ENCODE data around the gene ZNF362.
A peak's percentile ranks its signal among the peaks of the same experiment; 100 is the strongest.

Gene ZNF362

GRCh38 chr1:33323663-33324477, 67.6 kb downstream of the ZNF362 start:
- DNase-seq: no peak

- DNase-seq: no peak
Measured at GRCh38 chr1:33324677-33325575, 68.6 kb downstream of the ZNF362 start.

- DNase-seq: no peak
Measured at GRCh38 chr1:33326785-33327184, 70.5 kb downstream of the ZNF362 start.

DNA sequence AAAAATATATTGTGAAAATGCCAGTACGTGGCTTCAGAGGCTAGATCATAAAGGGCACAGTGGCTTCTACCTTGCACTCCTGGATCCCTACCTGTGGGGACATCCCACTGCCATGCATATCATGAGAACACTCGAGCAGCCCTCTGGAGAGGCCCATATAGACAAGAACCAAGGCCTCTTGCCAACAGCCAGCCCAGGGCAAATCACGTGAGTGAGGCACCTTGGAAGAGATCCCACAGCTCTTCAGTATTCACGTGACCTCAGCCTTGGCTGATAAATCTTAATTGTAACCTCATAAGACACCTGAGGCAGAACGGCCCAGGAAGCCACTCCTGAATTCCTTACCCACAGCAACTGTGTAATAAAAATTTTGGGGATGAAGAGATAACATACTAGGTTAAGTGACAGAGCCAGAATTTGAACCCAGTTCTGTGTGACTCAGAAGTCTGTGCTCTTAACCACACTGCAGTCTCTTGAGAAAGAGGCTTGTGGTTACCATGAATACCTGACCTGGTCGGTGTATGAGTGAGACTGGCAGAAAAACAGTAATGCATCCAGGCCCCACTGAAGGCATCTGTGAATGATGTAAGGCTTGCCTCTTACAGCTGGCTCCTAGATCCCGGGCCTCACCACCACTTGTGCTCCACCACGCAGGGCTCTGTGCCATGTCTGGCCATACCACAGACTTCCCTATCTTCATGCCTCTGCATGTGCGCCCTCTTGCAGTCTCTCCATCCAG, 71.5 kb downstream of the ZNF362 start:
- peak in 14 of 56 donors; percentile 12 to 57 (median 22) for DNase-seq

- no peak for DNase-seq
Measured at GRCh38 chr1:33328817-33329216, 72.5 kb downstream of the ZNF362 start.

DNA sequence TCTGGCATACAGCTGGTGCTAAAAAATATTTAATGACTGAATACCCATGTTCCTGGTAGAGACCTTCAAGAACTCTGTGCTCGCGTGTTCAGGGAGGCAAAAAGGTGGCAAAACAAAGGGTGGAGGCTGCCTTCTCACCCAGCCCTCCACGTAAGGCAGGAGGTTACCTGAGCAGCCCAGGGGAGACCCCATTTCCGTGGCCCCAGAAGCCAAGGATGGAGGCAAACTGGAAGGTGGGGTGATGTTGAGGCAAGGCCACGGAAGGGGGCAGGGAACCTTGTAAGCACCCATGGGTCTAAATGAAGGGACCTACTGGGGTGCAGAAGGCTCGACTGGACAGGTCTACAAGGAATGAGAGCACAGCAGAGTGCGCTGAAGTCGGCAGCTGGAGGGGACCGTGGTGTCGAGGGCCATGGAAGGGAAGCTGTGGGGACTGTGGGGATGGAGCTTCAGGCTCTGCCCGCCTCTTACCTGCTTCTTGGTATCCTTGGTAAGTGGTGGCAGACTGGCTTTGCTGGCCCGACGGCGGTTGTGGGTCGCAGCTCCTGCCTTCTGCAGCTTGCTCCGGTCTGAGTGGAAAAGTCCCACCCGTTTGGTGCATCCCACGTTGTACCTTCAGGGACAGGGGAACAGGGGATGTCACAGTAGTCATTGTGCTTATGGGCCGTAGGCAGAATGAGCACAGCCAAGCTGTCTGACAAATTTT, 73.5 kb downstream of the ZNF362 start:
- DNase-seq: no peak

GRCh38 chr1:33330361-33330890, 74.1 kb downstream of the ZNF362 start:
- no peak for DNase-seq

DNA sequence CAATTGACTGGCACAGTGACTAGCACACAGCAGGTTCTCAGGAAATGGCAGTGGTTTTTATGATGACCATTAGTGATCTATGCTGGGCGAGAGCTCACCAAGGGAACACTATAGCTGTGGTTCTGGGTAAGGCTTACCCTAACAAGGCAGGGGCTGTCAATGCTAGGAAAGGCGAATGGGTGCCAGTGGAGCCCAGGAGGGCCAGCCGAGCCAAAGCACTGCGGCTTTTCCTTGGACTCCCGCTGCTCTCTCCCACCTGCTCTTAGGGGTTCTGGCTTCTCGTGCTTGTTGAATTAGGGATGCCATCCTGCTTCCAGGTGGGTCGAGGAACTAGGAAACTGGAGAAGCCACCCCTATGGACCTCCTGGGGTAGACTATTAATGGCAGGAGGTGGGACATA, 74.6 kb downstream of the ZNF362 start:
- no peak for DNase-seq

DNA sequence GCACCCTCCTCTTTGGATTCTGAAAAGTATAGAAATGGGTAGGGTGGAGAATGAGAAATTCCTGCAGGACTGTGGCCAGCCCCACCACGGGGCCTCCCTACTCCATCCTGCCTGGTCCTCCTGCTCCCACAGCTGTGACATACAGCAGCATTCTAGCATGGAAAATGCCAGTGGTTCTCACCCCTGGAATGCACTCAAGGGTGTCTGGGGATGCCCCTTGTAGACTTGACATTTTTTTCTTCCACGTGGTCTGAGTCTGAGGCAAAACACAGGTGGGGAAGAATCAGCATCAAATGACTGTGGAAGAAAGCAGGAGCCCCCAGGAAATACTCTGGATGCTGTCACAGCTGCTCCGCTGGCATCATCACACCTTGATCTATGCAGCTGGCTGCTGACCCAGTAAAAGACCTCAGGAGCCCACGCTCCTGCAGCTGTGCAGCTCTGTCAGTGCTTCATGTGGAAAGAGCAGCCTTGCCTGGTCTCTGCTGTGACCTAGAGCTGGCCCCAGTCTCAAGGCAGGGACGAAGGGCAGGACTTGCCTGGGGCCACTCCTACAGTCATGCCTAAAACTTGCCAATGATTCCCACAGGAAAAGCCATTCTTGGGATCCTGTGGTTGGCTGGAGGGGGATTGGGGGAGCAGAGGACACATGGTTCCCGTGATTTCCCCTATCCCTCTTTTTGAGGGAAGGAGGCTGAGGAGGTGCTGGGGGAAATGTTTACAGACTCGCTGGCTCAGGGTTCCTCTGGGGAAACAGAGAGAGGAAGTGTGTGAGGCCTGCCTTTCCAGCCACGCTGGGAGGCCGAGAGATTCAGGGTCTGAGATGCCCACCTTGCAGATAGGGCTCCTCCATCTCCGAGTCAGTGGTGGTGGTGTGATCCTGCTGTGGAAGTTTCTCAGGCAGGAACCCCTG, 75.4 kb downstream of the ZNF362 start:
- no peak for DNase-seq

DNA sequence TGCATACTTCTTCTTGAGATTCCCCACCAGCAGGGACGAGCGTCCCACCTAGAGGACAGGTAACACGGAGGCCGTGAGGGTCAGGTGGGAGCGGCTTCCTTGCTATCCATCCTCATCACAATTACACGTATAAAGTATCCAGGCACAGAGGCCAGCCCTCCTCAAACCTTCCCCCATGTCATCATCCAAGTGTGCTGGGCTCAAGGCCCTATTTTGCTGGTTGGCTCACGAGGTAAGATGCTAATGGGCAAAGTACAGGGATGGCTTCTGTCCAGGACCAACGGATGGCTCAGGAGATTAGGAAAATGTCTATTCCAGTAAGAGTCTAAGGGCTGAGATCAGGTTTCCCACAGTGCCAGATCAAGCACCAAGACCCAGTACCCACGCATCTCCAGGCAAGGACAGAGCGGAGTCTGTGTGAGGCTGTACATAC, 76.1 kb downstream of the ZNF362 start:
- DNase-seq: no peak

- peak in 7 of 56 donors; percentile 9 to 43 (median 18) for DNase-seq
Measured at GRCh38 chr1:33332881-33333280, 76.6 kb downstream of the ZNF362 start.

DNA sequence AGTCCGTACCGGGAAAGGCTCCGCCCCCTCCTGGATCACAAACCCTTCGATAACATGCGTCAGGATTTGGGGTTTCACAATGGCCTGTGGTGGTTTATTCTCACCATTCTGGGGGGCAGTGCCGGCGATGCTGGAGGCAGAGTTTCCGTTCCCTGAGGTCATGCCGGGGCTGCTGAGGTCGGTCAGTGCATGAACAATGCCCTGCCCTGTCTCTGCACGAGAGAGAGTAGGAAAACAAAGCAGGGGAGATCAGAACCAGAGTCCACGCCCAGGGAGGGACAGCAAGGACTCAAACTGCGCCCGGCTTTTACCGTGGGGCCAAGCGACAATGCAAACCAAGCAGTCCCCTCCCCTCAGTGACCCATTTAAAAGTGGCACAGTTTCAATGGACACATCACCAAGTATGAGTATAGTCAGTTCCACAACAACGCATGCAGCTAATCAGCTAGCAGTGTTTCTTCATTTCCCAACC, 77.8 kb downstream of the ZNF362 start:
- DNase-seq: peak in 3 of 56 donors; percentile 16 to 27 (median 19)

GRCh38 chr1:33335020-33335419, 78.7 kb downstream of the ZNF362 start:
- peak in 2 of 56 donors; percentile 11 to 29 for DNase-seq

DNA sequence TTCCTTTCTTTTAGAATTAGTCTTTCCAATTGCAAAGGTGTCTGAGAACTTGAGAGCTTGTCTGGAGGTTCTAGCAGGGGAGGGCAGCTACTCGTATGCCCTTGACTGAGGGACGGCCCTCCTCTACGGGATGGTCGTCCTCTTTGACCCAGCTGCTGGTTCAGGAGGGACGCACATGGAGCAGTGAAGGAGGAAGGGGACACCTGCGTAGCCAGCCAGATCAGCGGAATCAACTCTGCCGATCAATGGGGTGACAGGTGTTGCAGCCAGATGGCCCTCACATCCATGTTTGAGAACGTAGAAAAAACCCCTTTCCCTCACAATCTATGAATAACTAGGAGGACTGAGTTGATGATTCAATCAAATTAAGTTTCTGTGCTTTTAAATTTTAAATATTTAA, 80.3 kb downstream of the ZNF362 start:
- DNase-seq: no peak

DNA sequence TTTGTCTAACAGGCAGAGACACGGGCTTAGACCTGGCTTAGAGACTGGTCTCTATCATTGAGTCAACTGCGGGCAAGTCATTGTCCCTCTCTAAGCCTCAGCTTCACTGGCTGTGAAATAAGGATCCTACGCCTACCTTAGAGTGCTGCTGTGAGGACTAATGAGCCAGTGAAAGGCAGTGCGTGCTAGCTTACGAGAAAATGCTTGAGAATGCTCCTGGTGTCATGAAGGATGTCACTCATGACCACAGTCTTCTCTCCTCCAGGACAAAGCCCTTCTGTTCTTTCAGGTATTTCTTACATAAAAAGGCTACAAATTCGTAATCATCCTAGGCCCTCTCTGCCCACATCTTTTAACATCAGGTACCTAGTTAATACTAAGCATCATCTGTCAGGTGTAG, 81.1 kb downstream of the ZNF362 start:
- DNase-seq: no peak

DNA sequence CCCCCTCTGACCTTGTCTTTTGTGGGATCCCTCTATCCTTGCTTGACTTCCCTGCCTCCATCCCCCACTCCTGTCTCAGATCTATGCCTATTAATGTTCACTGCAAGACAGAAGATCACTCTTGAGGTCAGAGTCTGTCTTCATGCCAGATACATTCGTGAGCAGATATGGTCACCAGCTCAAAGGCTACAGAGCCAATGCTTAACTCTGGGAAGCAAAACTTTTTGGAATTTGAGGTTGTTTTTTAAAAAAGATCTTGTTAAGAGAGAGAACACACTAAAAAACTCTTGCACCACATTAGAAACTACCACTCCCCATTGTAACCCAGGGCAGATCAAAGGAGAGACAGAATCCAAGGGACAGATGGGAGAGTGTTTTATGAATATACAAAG, 81.8 kb downstream of the ZNF362 start:
- DNase-seq: no peak

GRCh38 chr1:33338440-33339211, 82.3 kb downstream of the ZNF362 start:
- peak in 10 of 56 donors; percentile 12 to 56 (median 28) for DNase-seq

GRCh38 chr1:33339413-33339812, 83.1 kb downstream of the ZNF362 start:
- DNase-seq: peak in 8 of 56 donors; percentile 16 to 42 (median 30)

DNA sequence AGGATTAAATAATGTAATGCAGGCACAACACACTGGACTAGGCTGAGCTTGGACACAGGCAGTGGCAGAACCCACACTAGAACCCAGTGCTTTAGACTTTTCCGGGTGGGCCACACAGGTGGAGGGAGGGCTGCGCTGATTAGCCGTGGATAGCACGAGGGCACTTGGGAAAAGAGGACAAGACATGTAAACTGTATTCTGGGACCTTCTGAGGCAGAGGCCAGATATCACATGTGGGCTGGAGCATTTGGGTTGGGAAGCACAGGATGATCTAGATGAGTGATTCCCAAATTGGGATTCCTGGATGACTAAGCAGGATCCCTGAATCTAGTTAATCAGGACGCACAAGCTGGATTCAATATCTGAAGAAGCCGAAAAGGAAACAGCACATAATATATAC, 84.9 kb downstream of the ZNF362 start:
- DNase-seq: no peak
